Pancreas (tissue), 10 donors: Measurements from ENCODE around the gene LRRC58. TPM values are rescaled to one million over a fixed set of nuclear protein-coding genes. Genes with fewer than 3 reads are reported as not detected.
"Not testable (repeated sequence)": the region's sequence is repeated elsewhere in the genome, so short reads cannot be mapped to it uniquely, and the experiment has no call there.

ENCODE experiments used
- ATAC-seq, 4 donors: fragments of 200-7000 bp; cut with Tn5 transposase; one replicate each; pipeline versions ENCODE4 v1.8.0 to v1.9.1; 2020; ENCODE audit warnings: mild to moderate bottlenecking in 4 of 4, moderate library complexity in 4 of 4
- DNase-seq, 6 donors: peaks; one replicate each; pipeline ENCODE4 v3.0.0-alpha.2; 2020
- FAIRE-seq: peaks from 2 replicates; lab custom pipeline; 2012; peaks lifted over from hg19 to GRCh38; lab: Jason Lieb, UNC
- H3K27ac ChIP-seq, 4 donors: fragments of 200-600 bp; sonication (generic); 1 replicate in 3 of 4; 2 replicates in 1 of 4; pipeline versions ENCODE4 v1.5.0 to v1.8.0; 2020
- H3K27me3 ChIP-seq, 4 donors: fragments of 200-600 bp; one replicate each; pipeline ENCODE4 v1.8.0; 2021
- H3K36me3 ChIP-seq, 3 donors: fragments of 200-600 bp; sonication (generic) in 1 of 3; one replicate each; pipeline versions ENCODE4 v1.5.0 to v1.8.0; 2020 to 2021
- H3K4me1 ChIP-seq, 3 donors: fragments of 200-600 bp; one replicate each; pipeline ENCODE4 v1.8.0; 2021
- H3K4me3 ChIP-seq, 4 donors: fragments of 200-600 bp; sonication (generic) in 2 of 4; one replicate each; pipeline versions ENCODE4 v1.5.0 to v1.8.0; 2020 to 2021
- H3K9me3 ChIP-seq, 4 donors: fragments of 200-600 bp; one replicate each; pipeline ENCODE4 v1.8.0; 2021
- CTCF ChIP-seq, 4 donors: fragments of 200-600 bp; sonication (generic) in 3 of 4; IDR thresholded peaks; one replicate each; pipeline versions ENCODE4 v1.5.0 to v1.8.0; 2021; ENCODE audit warnings: antibody characterized with exemption in 4 of 4
- WGBS, 2 donors: extraction: QIAGEN DNeasy Blood & Tissue Kit; methylation state at CpG; one replicate each; pipeline ENCODE4 v1.1.7; 2013; 5-methylcytosine and 5-hydroxymethylcytosine counted together
- intact Hi-C, 3 donors: fragments of 100-400 bp; cut with DNase I; formaldehyde crosslinking; loops; one replicate each; pipeline versions ENCODE4 v1.11.1 to v1.14.2; 2022
- polyA plus RNA-seq, 2 donors: library from polyadenylated mRNA; stranded (reverse); fragments of 200-250 nt; gene quantifications; one replicate each; pipeline ENCODE4 v1.2.3, GENCODE V29; 2013
- total RNA-seq, 6 donors: library from RNA; stranded (reverse); fragmentation: NEBNext Ultra II Directional in 4 of 6; extraction: Animal tissue kit (Norgen Biotek cat#: 25700) in 4 of 6; gene quantifications; one replicate each; pipeline versions ENCODE4 v1.2.1 to v1.2.4, GENCODE V29; 2021 to 2023
- donor health status: healthy with polysubstance abuse.
- donor health status: DM: no; HTN: no; CAD: no; lungs with moderate emphysema.
- donor health status: DM: no; HTN: no; CAD: no.
- donor health status: control.
- donor health status: control.
- donor health status: Bipolar disorder and iron deficiency.
- donor health status: DM: yes; HTN: yes; CAD: no.
- donor health status: DM: no; HTN: no; CAD: no.
- donor health status: DM: no; HTN: no; CAD: no.
- donor health status: DM: yes; HTN: yes; CAD: no.

The LRRC58 gene
- total and polyA plus RNA-seq, 8 donors = 2.3 to 11.5 (median 8.7) TPM

- no peaks in the 10 kb centered on the region for H3K27me3 ChIP-seq
- no peaks in the 10 kb centered on the region for H3K4me1 ChIP-seq
- no peak overlapping the region for H3K27ac ChIP-seq
- ATAC-seq (no peak), DNase-seq (no peak), FAIRE-seq (no peak)
- H3K4me3 ChIP-seq = no peak overlapping the region
- H3K9me3 ChIP-seq = no peaks in the 10 kb centered on the region
- H3K36me3 ChIP-seq = no peaks in the 10 kb centered on the region
- intact Hi-C loops = no loop called here
- TF ChIP-seq CTCF (IDR thresholded peaks at IDR 0.05) = no peak
- WGBS, 2 donors = 91 to 94% methylated on average over 1 of the region's 1 CpG
Measured at GRCh38 chr3:120338517-120338916, 10.6 kb downstream of the LRRC58 start.

GRCh38 chr3:120332646-120333045 is 16.5 kb downstream of the LRRC58 start:
- no peaks in the 10 kb centered on the region for H3K9me3 ChIP-seq
- TF ChIP-seq CTCF (IDR thresholded peaks at IDR 0.05) = no peak
- intact Hi-C loops = no loop called here
- no peak overlapping the region for H3K4me3 ChIP-seq
- DNase-seq (no peak), ATAC-seq (no peak), FAIRE-seq (no peak)
- 93 to 97% methylated on average over 8 of the region's 8 CpGs for WGBS, 2 donors
- H3K27me3 ChIP-seq = no peaks in the 10 kb centered on the region
- H3K27ac ChIP-seq = no peak overlapping the region
- H3K4me1 ChIP-seq = no peaks in the 10 kb centered on the region
- H3K36me3 ChIP-seq = peaks cover 0 to 18% (median 0%) of the 10 kb centered on the region in 3 donors

GRCh38 chr3:120331076-120331475 is 18.1 kb downstream of the LRRC58 start:
- WGBS, 2 donors = 96 to 99% methylated on average over 2 of the region's 2 CpGs
- H3K36me3 ChIP-seq = peaks cover 0 to 18% (median 0%) of the 10 kb centered on the region in 3 donors

GRCh38 chr3:120326784-120327183 is 22.4 kb downstream of the LRRC58 start:
- DNase-seq = no peak
- no peak for FAIRE-seq
- Histone ChIP-seq H3K9me3 (no peaks in the 10 kb centered on the region), H3K4me3 (no peak overlapping the region), H3K27ac (no peak overlapping the region), H3K4me1 (peaks cover 0 to 4% (median 0%) of the 10 kb centered on the region in 3 donors), H3K27me3 (no peaks in the 10 kb centered on the region), H3K36me3 (peaks cover 0 to 17% (median 0%) of the 10 kb centered on the region in 3 donors)
- no peak for TF ChIP-seq CTCF (IDR thresholded peaks at IDR 0.05)
- intact Hi-C loops = no loop called here
- 28 to 30% methylated on average over 2 of the region's 2 CpGs for WGBS, 2 donors
- peak in 2 of 4 donors; percentile 39 to 60 for ATAC-seq

More at GRCh38 chr3:120331076-120331475, 18.1 kb downstream of the LRRC58 start:
- DNase-seq (no peak), FAIRE-seq (no peak), ATAC-seq (no peak)
- Histone ChIP-seq H3K27ac (no peak overlapping the region), H3K27me3 (no peaks in the 10 kb centered on the region), H3K4me1 (peaks cover 0 to 4% (median 0%) of the 10 kb centered on the region in 3 donors), H3K4me3 (no peak overlapping the region), H3K9me3 (no peaks in the 10 kb centered on the region)
- intact Hi-C loops = no loop called here
- no peak for TF ChIP-seq CTCF (IDR thresholded peaks at IDR 0.05)

GRCh38 chr3:120324190-120324589 is 25.0 kb downstream of the LRRC58 start:
- H3K4me3 ChIP-seq = no peak overlapping the region
- no peaks in the 10 kb centered on the region for H3K9me3 ChIP-seq
- H3K27ac ChIP-seq = no peak overlapping the region
- TF ChIP-seq CTCF (IDR thresholded peaks at IDR 0.05) = no peak
- ATAC-seq (no peak), FAIRE-seq (no peak), DNase-seq (no peak)
- H3K4me1 ChIP-seq = peaks cover 0 to 4% (median 0%) of the 10 kb centered on the region in 3 donors
- intact Hi-C loops = no loop called here
- no peaks in the 10 kb centered on the region for H3K27me3 ChIP-seq
- WGBS, 2 donors = 87 to 94% methylated on average over 1 of the region's 1 CpG
- H3K36me3 ChIP-seq = no peaks in the 10 kb centered on the region

GRCh38 chr3:120323761-120324160 is 25.4 kb downstream of the LRRC58 start:
- WGBS, 2 donors = 93 to 98% methylated on average over 4 of the region's 4 CpGs
- H3K4me3 ChIP-seq, H3K27me3 ChIP-seq, FAIRE-seq, ATAC-seq, DNase-seq, H3K27ac ChIP-seq, H3K4me1 ChIP-seq, H3K36me3 ChIP-seq, intact Hi-C loops, H3K9me3 ChIP-seq: not testable (repeated sequence)
